SU-DHL-6 (cell line): ENCODE results near the gene TSPAN18.

Experiments used
- CTCF ChIP-seq: fragments of 200-600 bp; sonication (generic); IDR thresholded peaks from one replicate; pipeline ENCODE4 v1.5.1; 2017; ENCODE audit warnings: antibody characterized with exemption, mild to moderate bottlenecking, low read length, moderate library complexity; ENCODE audit not compliant: insufficient read depth, poor library complexity, severe bottlenecking
- EZH2phosphoT487 ChIP-seq: fragments of 200-600 bp; sonication (generic), shearing (Covaris generic); conservative IDR thresholded peaks from 2 replicates; pipeline ENCODE4 v1.6.1; 2018; ENCODE audit warnings: mild to moderate bottlenecking, antibody characterized with exemption, low read length, moderate library complexity, mixed read lengths

DNA sequence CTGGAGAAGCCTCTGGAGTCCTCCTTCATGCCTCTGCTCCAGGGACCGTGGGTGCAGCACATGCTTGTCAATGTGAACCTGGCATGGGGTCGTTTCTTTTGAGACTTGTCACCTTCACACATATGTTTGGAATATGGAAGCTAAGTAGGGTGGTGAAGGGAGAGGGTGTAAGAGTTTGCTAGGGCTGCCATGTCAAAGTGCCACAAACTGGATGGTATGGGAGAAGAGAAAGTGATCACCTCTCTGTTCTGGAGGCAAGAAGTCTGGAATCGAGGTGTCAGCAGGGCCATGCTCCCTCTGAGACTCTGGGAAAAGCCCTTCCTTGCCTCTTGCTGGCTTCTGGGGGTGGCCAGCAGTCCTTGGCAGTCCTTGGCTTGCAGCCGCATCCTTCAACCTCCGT is 8.7 kb upstream of the TSPAN18 start:
- no peak for TF ChIP-seq CTCF
- no peak for TF ChIP-seq EZH2phosphoT487
